K562 (cell line): ENCODE results near the gene PTTG1IP. TPM values are rescaled to one million over a fixed set of nuclear protein-coding genes. Genes with fewer than 3 reads are reported as not detected.

Experiments used
- ATAC-seq: fragments of 200-7000 bp; cut with Tn5 transposase; 3 replicates; pipeline ENCODE4 v1.9.1; 2020; ENCODE audit warnings: moderate library complexity
- BruUV-seq: library from RNA; stranded (reverse); fragments of 400-500 nt; replicated peaks from 2 replicates; lab custom pipeline; 2021; lab: Mats Ljungman, UMichigan
- CTCF ChIA-PET: fragments of 300-600 bp; formaldehyde crosslinking; extraction: SDS; loops from one replicate; lab custom pipeline; 2021; ENCODE audit warnings: low intra/inter-chr PET ratio; lab: Yijun Ruan, JAX
- POLR2A ChIA-PET: fragments of 300-600, 350-650 bp; sonication (Branson Sonifier 250); formaldehyde crosslinking; extraction: SDS; loops from one replicate; lab custom pipeline; 2021; ENCODE audit warnings: antibody characterized with exemption, inconsistent platforms; lab: Yijun Ruan, JAX
- DNase-seq, 4 experiments: peaks; one replicate each; pipeline versions ENCODE4 v3.0.0 to v3.0.0-alpha.2; 2011 to 2018; ENCODE audit warnings: low spot score in 3 of 4, mixed read lengths in 3 of 4; ENCODE audit errors: extremely low read depth in 1 of 4
- FAIRE-seq: peaks from 2 replicates; lab custom pipeline; 2011; peaks lifted over from hg19 to GRCh38; lab: Jason Lieb, UNC
- H2AFZ ChIP-seq: 2 replicates; pipeline ENCODE4 v1.6.0; 2011; ENCODE audit warnings: low read depth, low read length, control low read depth, inconsistent platforms
- H3K27ac ChIP-seq: fragments of 200-600 bp; 3 replicates; pipeline ENCODE4 v1.8.0; 2011; ENCODE audit warnings: low read depth, mild to moderate bottlenecking, control low read depth, inconsistent platforms, low read length, moderate library complexity, mixed read lengths; ENCODE audit errors: extremely low read depth
- H3K27me3 ChIP-seq, 2 experiments: fragments of 300-600 bp in 1 of 2; 2 replicates in 1 of 2; 3 replicates in 1 of 2; pipeline versions ENCODE4 v1.6.0 to v1.8.0; 2011; ENCODE audit warnings: inconsistent platforms in 2 of 2, low read length in 2 of 2, mild to moderate bottlenecking in 1 of 2, mixed read lengths in 1 of 2, moderate library complexity in 1 of 2; ENCODE audit not compliant: control insufficient read depth in 2 of 2, insufficient read depth in 2 of 2
- H3K36me3 ChIP-seq: fragments of 300-600 bp; 3 replicates; pipeline ENCODE4 v1.8.0; 2011; ENCODE audit warnings: mild to moderate bottlenecking, low read length, inconsistent platforms; ENCODE audit not compliant: control insufficient read depth, insufficient read depth
- H3K4me1 ChIP-seq, 2 experiments: fragments of 200-600 bp in 1 of 2; replicated peaks in 1 of 2; 2 replicates in 1 of 2; 3 replicates in 1 of 2; pipeline versions ENCODE4 v1.5.1 to v1.8.0; 2011; ENCODE audit warnings: inconsistent platforms in 2 of 2, low read length in 2 of 2, mild to moderate bottlenecking in 1 of 2, mixed read lengths in 1 of 2, moderate library complexity in 1 of 2; ENCODE audit not compliant: control insufficient read depth in 2 of 2, insufficient read depth in 2 of 2
- H3K4me2 ChIP-seq: 2 replicates; pipeline ENCODE4 v1.6.1; 2011; ENCODE audit warnings: low read length, control low read depth, inconsistent platforms, mixed read lengths; ENCODE audit not compliant: insufficient read depth
- H3K4me3 ChIP-seq: fragments of 200-600 bp; sonication (generic), shearing (Covaris generic); 2 replicates; pipeline ENCODE4 v1.5.1; 2016; ENCODE audit warnings: control low read depth, inconsistent platforms
- H3K79me2 ChIP-seq: fragments of 200-600 bp; 3 replicates; pipeline ENCODE4 v1.8.0; 2011; ENCODE audit warnings: low read length, inconsistent platforms; ENCODE audit not compliant: control insufficient read depth, insufficient read depth
- H3K9ac ChIP-seq, 2 experiments: 2 replicates each; pipeline versions ENCODE4 v1.6.0 to v1.6.1; 2011; ENCODE audit warnings: low read depth in 2 of 2, low read length in 2 of 2, control low read depth in 1 of 2, inconsistent platforms in 1 of 2, mild to moderate bottlenecking in 1 of 2, mixed read lengths in 1 of 2; ENCODE audit not compliant: insufficient read depth in 1 of 2
- H3K9me1 ChIP-seq: one replicate; pipeline ENCODE4 v1.6.0; 2011; ENCODE audit warnings: inconsistent platforms, mild to moderate bottlenecking, low read length, moderate library complexity; ENCODE audit not compliant: control insufficient read depth, insufficient read depth
- H3K9me3 ChIP-seq: replicated peaks from 2 replicates; pipeline ENCODE4 v1.5.1; 2011; ENCODE audit warnings: low read depth, low read length, inconsistent platforms; ENCODE audit not compliant: control insufficient read depth, insufficient read depth
- H4K20me1 ChIP-seq: replicated peaks from 2 replicates; pipeline ENCODE4 v1.6.1; 2011; ENCODE audit warnings: low read length, inconsistent platforms, mixed read lengths; ENCODE audit not compliant: control insufficient read depth, insufficient read depth
- CHD4 ChIP-seq: fragments of 200-600 bp; sonication (generic); IDR thresholded peaks from 3 replicates; pipeline ENCODE4 v1.6.1; 2012; ENCODE audit warnings: low read depth, mild to moderate bottlenecking, mixed read lengths, low read length, inconsistent platforms; ENCODE audit not compliant: insufficient read depth, insufficient replicate concordance, poor library complexity, severe bottlenecking
- ZBTB33 ChIP-seq: sonication (generic); formaldehyde crosslinking; IDR thresholded peaks from 2 replicates; pipeline ENCODE4 v1.8.1; 2023; ENCODE audit warnings: mild to moderate bottlenecking, missing genetic modification reagents
- WGBS: fragments of 100-300 bp; shearing (Covaris generic); methylation state at CpG from one replicate; pipeline ENCODE4 v1.1.6; 2016; ENCODE audit warnings: low coverage, mixed read lengths; ENCODE audit not compliant: insufficient coverage; ENCODE audit errors: missing lambda C conversion rate; 5-methylcytosine and 5-hydroxymethylcytosine counted together
- in situ Hi-C: fragments of 300-500 bp; cut with MboI; formaldehyde crosslinking; loops from 4 replicates; pipeline ENCODE4 v1.15.0; 2018; ENCODE audit warnings: inconsistent platforms, mixed read lengths
- intact Hi-C: fragments of 100-400 bp; cut with micrococcal nuclease; formaldehyde crosslinking; loops from 2 replicates; pipeline ENCODE4 v1.14.2; 2022
- polyA plus RNA-seq, 8 experiments: library from polyadenylated mRNA; depleted of rRNA in 4 of 8; stranded (reverse) in 5 of 8; unstranded in 3 of 8; fragments of >200 nt; fragmentation: Nextera tagmentation in 2 of 8; fragmentation: Illumina TruSeq in 1 of 8; extraction: Ambion mirVana in 2 of 8; extraction: Trizol in 1 of 8; gene quantifications; 2 replicates each; pipeline versions ENCODE4 v1.2.1 to v1.2.3, GENCODE V29; 2011 to 2014; ENCODE audit warnings: inconsistent platforms in 1 of 8, missing spikeins in 1 of 8
- total RNA-seq, 7 experiments: library from RNA; depleted of rRNA in 6 of 7; stranded (reverse); fragments of >200 nt in 6 of 7; fragmentation: Illumina TruSeq in 2 of 7; extraction: Trizol in 2 of 7; gene quantifications; 2 replicates each; pipeline versions ENCODE4 v1.2.1 to v1.2.3, GENCODE V29; 2011 to 2021; ENCODE audit warnings: low replicate concordance in 1 of 7

Gene PTTG1IP
- total and polyA plus RNA-seq, 9 of the 15 experiments (the other 6 are each of a cell fraction or from before 2014, with no cell fraction given), result 5.0 to 99.3 (median 82.4) TPM

- Histone ChIP-seq H3K9ac (no peak overlapping the region), H3K36me3 (no peaks in the 10 kb centered on the region; the same call in 2 of the 3 replicates), H2AFZ (no peak overlapping the region), H3K9me1 (no peaks in the 10 kb centered on the region), H3K27ac (no peak overlapping the region), H3K4me2 (no peak overlapping the region), H3K27me3 (peaks cover 31 to 79% of the 10 kb centered on the region in 2 experiments), H3K79me2 (no peaks in the 10 kb centered on the region), H4K20me1 (peaks cover 11% of the 10 kb centered on the region; the same call in 1 of the 2 replicates), H3K4me1 (peaks cover 6 to 72% of the 10 kb centered on the region in 2 experiments), H3K4me3 (no peak overlapping the region), H3K9me3 (peaks cover 12% of the 10 kb centered on the region)
- FAIRE-seq, result no peak
- ChIA-PET CTCF (interaction anchor here (0.6 kb wide), 1 partner anchor 189 kb away, joined by 3 read pairs; no protein-coding TSS in a partner anchor), POLR2A (interaction anchor here (0.6 to 1.5 kb wide), 4 partner anchors 42 to 98 kb away, joined by 3 to 5 read pairs (median 3); partner anchors contain the start of gene UBE2G2)
- in situ Hi-C loops, result no loop called here
- intact Hi-C loops, result no loop called here
- TF ChIP-seq ZBTB33 (CRISPR knock-in tag) (peak; percentile 51; the same call in 1 of the 2 replicates), CHD4 (no peak)
- ATAC-seq, result no peak
- 24% methylated on average over 34 of the region's 37 CpGs for WGBS
- no peak for DNase-seq
- BruUV-seq, result no TSS peak
These were observed 26.5 kb upstream of the PTTG1IP start for GRCh38 chr21:44899768-44900558.
